NCI-H226 (cell line): ENCODE measurements around the gene MED17.

Experiments used
- DNase-seq: peaks from one replicate; pipeline ENCODE4 v3.0.0-alpha.2; 2015

MED17 gene

DNA sequence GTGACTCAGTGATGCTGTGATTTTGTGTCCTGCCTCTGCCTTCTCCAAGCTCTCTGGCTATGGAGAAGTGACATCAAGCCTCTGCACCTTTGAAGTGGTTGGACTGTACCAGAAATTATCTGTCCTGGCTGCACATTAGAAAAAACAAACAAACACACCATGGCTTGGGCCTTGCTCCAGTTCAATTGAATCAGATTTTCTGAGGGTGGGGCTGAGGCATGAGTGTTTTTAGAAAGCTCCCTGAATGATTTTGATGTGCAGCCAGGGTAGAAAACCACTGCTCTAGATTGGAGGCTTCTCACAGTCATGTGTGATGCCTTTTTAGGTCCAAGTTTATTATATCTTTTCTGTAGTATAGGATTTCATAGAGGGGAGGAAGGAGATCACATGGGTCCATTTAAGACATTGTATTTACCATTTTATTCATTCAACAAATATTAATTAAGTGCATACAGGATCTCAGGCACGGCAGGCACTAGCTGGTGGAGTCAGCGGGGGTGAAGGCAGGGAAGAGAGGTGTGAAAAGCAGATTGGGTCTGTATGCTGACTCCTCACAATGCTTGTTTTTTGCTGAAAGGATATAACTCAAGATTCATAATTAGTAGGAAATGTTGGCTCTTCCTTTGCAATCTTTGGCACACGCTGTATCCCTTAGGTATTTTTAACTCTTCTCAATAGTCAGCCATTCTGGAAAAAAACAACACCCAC, 73.5 kb downstream of the MED17 start:
- no peak for DNase-seq

DNA sequence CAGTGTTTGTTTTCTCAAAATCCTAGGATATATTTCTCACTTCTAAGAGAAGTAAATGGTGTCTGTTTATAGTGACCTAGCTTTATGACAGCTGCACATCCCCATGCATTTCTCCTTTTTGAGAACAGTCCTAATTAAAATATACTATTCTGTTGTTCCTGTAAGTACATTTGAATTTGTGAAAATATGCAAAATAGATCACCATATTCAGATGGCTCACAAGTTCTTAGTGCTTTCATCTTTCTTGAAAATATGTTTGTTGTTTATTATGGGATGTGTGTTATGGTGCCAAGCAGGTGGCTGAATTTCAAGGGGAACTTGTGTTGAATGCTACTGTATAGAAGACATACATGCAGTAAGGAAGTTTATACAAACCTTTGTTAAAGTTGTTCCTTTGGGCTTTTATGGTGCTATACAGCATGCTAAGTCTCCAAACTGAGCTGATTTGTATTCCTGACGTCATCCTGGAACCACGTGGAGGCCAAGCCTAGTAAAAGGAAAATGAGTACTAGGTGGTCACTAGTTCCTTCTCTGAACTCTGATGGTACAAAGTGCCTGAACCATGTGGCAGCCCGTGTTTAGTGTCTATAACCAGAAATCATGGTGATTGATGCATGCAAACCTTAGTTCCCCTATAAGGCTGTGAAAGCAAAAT, 74.2 kb downstream of the MED17 start:
- no peak for DNase-seq

DNA sequence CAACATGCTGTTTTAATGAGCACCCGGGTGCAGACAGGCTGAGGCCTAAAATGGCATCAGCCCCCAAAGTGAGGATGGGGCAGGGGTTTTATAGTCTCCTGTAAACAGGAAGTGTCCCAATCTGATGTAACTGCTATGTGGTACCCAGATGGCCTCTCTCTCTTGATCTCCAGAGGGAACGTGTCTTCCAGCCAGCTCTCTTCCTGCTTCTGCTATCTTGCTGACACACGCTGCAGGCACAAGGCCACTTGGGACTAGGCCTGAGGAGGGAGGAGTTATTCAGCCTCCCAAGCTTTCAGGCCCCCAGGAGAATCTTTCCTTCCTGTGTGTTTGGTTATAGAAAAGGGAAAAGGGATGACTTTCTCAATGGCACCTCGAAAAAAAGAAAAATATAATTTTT, 77.7 kb downstream of the MED17 start:
- no peak for DNase-seq
